GM20000 (cell line): ENCODE results near the gene HIVEP2.

Experiments
- DNase-seq: peaks from one replicate; pipeline ENCODE4 v3.0.0; 2012; ENCODE audit warnings: low spot score
- CTCF ChIP-seq: IDR thresholded peaks from 2 replicates; pipeline ENCODE4 v1.5.1; 2012; ENCODE audit warnings: mild to moderate bottlenecking, control low read depth; ENCODE audit errors: extremely low read depth, missing control alignments

HIVEP2 gene

GRCh38 chr6:142838821-142839685 is 105.9 kb downstream of the HIVEP2 start:
- TF ChIP-seq CTCF: no peak
- no peak for DNase-seq

- DNase-seq: no peak
- no peak for TF ChIP-seq CTCF
Measured at GRCh38 chr6:142835787-142836535, 109.0 kb downstream of the HIVEP2 start.

GRCh38 chr6:142834853-142835252 is 110.1 kb downstream of the HIVEP2 start:
- no peak for DNase-seq
- no peak for TF ChIP-seq CTCF

- TF ChIP-seq CTCF: no peak
- no peak for DNase-seq
Measured at GRCh38 chr6:142833798-142834197, 111.2 kb downstream of the HIVEP2 start.

GRCh38 chr6:142833054-142833453 is 111.9 kb downstream of the HIVEP2 start:
- TF ChIP-seq CTCF: no peak
- no peak for DNase-seq

GRCh38 chr6:142830807-142831206 is 114.2 kb downstream of the HIVEP2 start:
- TF ChIP-seq CTCF: no peak
- DNase-seq: no peak

GRCh38 chr6:142830116-142830710 is 114.8 kb downstream of the HIVEP2 start:
- no peak for TF ChIP-seq CTCF
- no peak for DNase-seq
